Measurements from ENCODE around the gene SCD5.

GRCh38 chr4:82704156-82704555, 94.4 kb downstream of the SCD5 start:
- TF ChIP-seq FOS (IDR thresholded peaks at IDR 0.05; ENCODE audit: low read depth, low read length) (no peak), RFX5 (IDR thresholded peaks at IDR 0.05; ENCODE audit: low read depth, low read length) (no peak), CTCF (conservative IDR thresholded peaks at IDR 0.05; ENCODE audit: low read depth, low read length) (no peak), POLR2A (IDR thresholded peaks at IDR 0.05; ENCODE audit: low read depth, low read length) (no peak), RCOR1 (IDR thresholded peaks at IDR 0.05; ENCODE audit: insufficient replicate concordance, low read length) (no peak), RAD21 (IDR thresholded peaks at IDR 0.05; ENCODE audit: low read length) (no peak), CHD1 (IDR thresholded peaks at IDR 0.05; ENCODE audit: low read depth, low read length) (no peak), MXI1 (IDR thresholded peaks at IDR 0.05; ENCODE audit: borderline replicate concordance, low read depth, low read length) (no peak), CEBPB (IDR thresholded peaks at IDR 0.05; ENCODE audit: low read depth, low read length) (peak; percentile 33; the same call in 1 of the 2 replicates)

Data from IMR-90 (cell line).